WERI-Rb-1 (cell line): ENCODE measurements around the gene DAB1.

Experiments
- DNase-seq: peaks from one replicate; pipeline ENCODE4 v3.0.0-alpha.2; 2020
- H3K27ac ChIP-seq: fragments of 250-450 bp; sonication (Bioruptor Pico); 2 replicates; pipeline ENCODE4 v1.5.1; 2020; ENCODE audit warnings: mild to moderate bottlenecking, moderate library complexity
- H3K27me3 ChIP-seq: fragments of 250-450 bp; sonication (Bioruptor Pico); 2 replicates; pipeline ENCODE4 v1.5.1; 2021; ENCODE audit warnings: mild to moderate bottlenecking, low read depth, moderate library complexity; ENCODE audit not compliant: insufficient read depth, severe bottlenecking
- H3K36me3 ChIP-seq: fragments of 250-450 bp; sonication (Bioruptor Pico); 2 replicates; pipeline ENCODE4 v1.5.1; 2020; ENCODE audit warnings: mild to moderate bottlenecking, moderate library complexity
- H3K4me3 ChIP-seq: 2 replicates; pipeline ENCODE4 v1.5.1; 2011; ENCODE audit warnings: low read depth, mild to moderate bottlenecking, control low read depth, low read length
- H3K9me3 ChIP-seq: fragments of 250-450 bp; sonication (Bioruptor Pico); 2 replicates; pipeline ENCODE4 v1.5.1; 2021; ENCODE audit warnings: mild to moderate bottlenecking, moderate library complexity; ENCODE audit not compliant: severe bottlenecking
- TF ChIP-seq, protein P1 (sequence below): IDR thresholded peaks from 2 replicates; pipeline ENCODE4 v1.5.1; 2011; ENCODE audit warnings: low read depth, mild to moderate bottlenecking, control low read depth, inconsistent platforms, low read length

The DAB1 gene

GRCh38 chr1:57058652-57059501 lies 365.0 kb downstream of the DAB1 start:
- no peaks in the 10 kb centered on the region for H3K9me3 ChIP-seq
- H3K36me3 ChIP-seq, result no peaks in the 10 kb centered on the region
- H3K27ac ChIP-seq, result no peak overlapping the region
- DNase-seq, result no peak
- no peak overlapping the region for H3K4me3 ChIP-seq
- TF ChIP-seq, protein P1, sequence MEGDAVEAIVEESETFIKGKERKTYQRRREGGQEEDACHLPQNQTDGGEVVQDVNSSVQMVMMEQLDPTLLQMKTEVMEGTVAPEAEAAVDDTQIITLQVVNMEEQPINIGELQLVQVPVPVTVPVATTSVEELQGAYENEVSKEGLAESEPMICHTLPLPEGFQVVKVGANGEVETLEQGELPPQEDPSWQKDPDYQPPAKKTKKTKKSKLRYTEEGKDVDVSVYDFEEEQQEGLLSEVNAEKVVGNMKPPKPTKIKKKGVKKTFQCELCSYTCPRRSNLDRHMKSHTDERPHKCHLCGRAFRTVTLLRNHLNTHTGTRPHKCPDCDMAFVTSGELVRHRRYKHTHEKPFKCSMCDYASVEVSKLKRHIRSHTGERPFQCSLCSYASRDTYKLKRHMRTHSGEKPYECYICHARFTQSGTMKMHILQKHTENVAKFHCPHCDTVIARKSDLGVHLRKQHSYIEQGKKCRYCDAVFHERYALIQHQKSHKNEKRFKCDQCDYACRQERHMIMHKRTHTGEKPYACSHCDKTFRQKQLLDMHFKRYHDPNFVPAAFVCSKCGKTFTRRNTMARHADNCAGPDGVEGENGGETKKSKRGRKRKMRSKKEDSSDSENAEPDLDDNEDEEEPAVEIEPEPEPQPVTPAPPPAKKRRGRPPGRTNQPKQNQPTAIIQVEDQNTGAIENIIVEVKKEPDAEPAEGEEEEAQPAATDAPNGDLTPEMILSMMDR, result no peak
- H3K27me3 ChIP-seq, result no peaks in the 10 kb centered on the region

- Histone ChIP-seq H3K4me3 (no peak overlapping the region), H3K9me3 (no peaks in the 10 kb centered on the region), H3K27ac (no peak overlapping the region), H3K36me3 (no peaks in the 10 kb centered on the region), H3K27me3 (no peaks in the 10 kb centered on the region)
- DNase-seq, result no peak
- TF ChIP-seq, protein P1, result no peak
Observed at GRCh38 chr1:57048856-57049255, 375.0 kb downstream of the DAB1 start.

- no peaks in the 10 kb centered on the region for H3K36me3 ChIP-seq
- no peak overlapping the region for H3K27ac ChIP-seq
- H3K27me3 ChIP-seq, result no peaks in the 10 kb centered on the region
- no peaks in the 10 kb centered on the region for H3K9me3 ChIP-seq
- TF ChIP-seq, protein P1, result no peak
- no peak for DNase-seq
- no peak overlapping the region for H3K4me3 ChIP-seq
Observed at GRCh38 chr1:57046462-57046861, 377.4 kb downstream of the DAB1 start.

- H3K9me3 ChIP-seq, result no peaks in the 10 kb centered on the region
- H3K4me3 ChIP-seq, result no peak overlapping the region
- H3K27me3 ChIP-seq, result no peaks in the 10 kb centered on the region
- no peaks in the 10 kb centered on the region for H3K36me3 ChIP-seq
- DNase-seq, result no peak
- no peak overlapping the region for H3K27ac ChIP-seq
- TF ChIP-seq, protein P1, result no peak
Observed at GRCh38 chr1:57041901-57042300, 382.0 kb downstream of the DAB1 start.

- no peaks in the 10 kb centered on the region for H3K9me3 ChIP-seq
- H3K27ac ChIP-seq, result no peak overlapping the region
- H3K27me3 ChIP-seq, result no peaks in the 10 kb centered on the region
- H3K4me3 ChIP-seq, result no peak overlapping the region
- no peak for DNase-seq
- H3K36me3 ChIP-seq, result no peaks in the 10 kb centered on the region
- TF ChIP-seq, protein P1, result no peak
Observed at GRCh38 chr1:57040811-57041210, 383.0 kb downstream of the DAB1 start.
